ENCODE data around the gene LAMB4. TPM values are rescaled to one million over a fixed set of nuclear protein-coding genes. Genes with fewer than 3 reads are reported as not detected.
A peak's percentile ranks its signal among the peaks of the same experiment; 100 is the strongest.

LAMB4 gene
- polyA plus RNA-seq, 5 donors, result 0.09 to 0.43 (median 0.28) TPM

- no peak for DNase-seq
Measured at GRCh38 chr7:108104324-108104723, 25.8 kb downstream of the LAMB4 start.

GRCh38 chr7:108103558-108104298 lies 26.4 kb downstream of the LAMB4 start:
- DNase-seq, result no peak

GRCh38 chr7:108102671-108103312 lies 27.4 kb downstream of the LAMB4 start:
- DNase-seq, result no peak

- no peak for DNase-seq
Measured at GRCh38 chr7:108101759-108102158, 28.4 kb downstream of the LAMB4 start.

- no peak for DNase-seq
Measured at GRCh38 chr7:108099713-108100112, 30.4 kb downstream of the LAMB4 start.

GRCh38 chr7:108097703-108098102 lies 32.5 kb downstream of the LAMB4 start:
- no peak for DNase-seq

- no peak for DNase-seq
Measured at GRCh38 chr7:108096996-108097395, 33.2 kb downstream of the LAMB4 start.

GRCh38 chr7:108094933-108095710 lies 35.0 kb downstream of the LAMB4 start:
- DNase-seq, result peak; percentile 39 to 51

GRCh38 chr7:108094346-108094745 lies 35.8 kb downstream of the LAMB4 start:
- peak; percentile 64 to 74 for DNase-seq

GRCh38 chr7:108093851-108094331 lies 36.3 kb downstream of the LAMB4 start:
- peak; percentile 29 to 42 for DNase-seq

GRCh38 chr7:108093341-108093740 lies 36.8 kb downstream of the LAMB4 start:
- peak; percentile 53 to 62 for DNase-seq

- DNase-seq, result no peak
Measured at GRCh38 chr7:108091461-108091831, 38.7 kb downstream of the LAMB4 start.

GRCh38 chr7:108090791-108091460 lies 39.2 kb downstream of the LAMB4 start:
- no peak for DNase-seq

GRCh38 chr7:108089381-108089780 lies 40.8 kb downstream of the LAMB4 start:
- DNase-seq, result no peak

GRCh38 chr7:108088729-108089128 lies 41.4 kb downstream of the LAMB4 start:
- no peak for DNase-seq

GRCh38 chr7:108087778-108088177 lies 42.4 kb downstream of the LAMB4 start:
- DNase-seq, result no peak

- DNase-seq, result no peak
Measured at GRCh38 chr7:108086962-108087361, 43.2 kb downstream of the LAMB4 start.

- DNase-seq, result no peak
Measured at GRCh38 chr7:108086546-108086945, 43.6 kb downstream of the LAMB4 start.

GRCh38 chr7:108083980-108084379 lies 46.2 kb downstream of the LAMB4 start:
- DNase-seq, result no peak

- peak; percentile 72 to 75 for DNase-seq
Measured at GRCh38 chr7:108079648-108080591, 50.2 kb downstream of the LAMB4 start.

GRCh38 chr7:108079276-108079647 lies 50.9 kb downstream of the LAMB4 start:
- DNase-seq, result no peak
